Upper lobe of left lung (tissue), 6 donors: ENCODE results near the gene MIF. TPM values are rescaled to one million over a fixed set of nuclear protein-coding genes. Genes with fewer than 3 reads are reported as not detected.
"Not testable (repeated sequence)": the region's sequence is repeated elsewhere in the genome, so short reads cannot be mapped to it uniquely, and the experiment has no call there.

Experiments used
- ATAC-seq, 2 donors: fragments of 200-7000 bp; cut with Tn5 transposase; one replicate each; pipeline ENCODE4 v1.9.1; 2022; ENCODE audit warnings: mild to moderate bottlenecking in 2 of 2, moderate library complexity in 2 of 2; ENCODE audit not compliant: low FRiP score in 2 of 2
- DNase-seq, 2 donors: peaks; one replicate each; pipeline ENCODE4 v3.0.0-alpha.2; 2019 to 2020
- H3K27ac ChIP-seq, 4 donors: fragments of 200-600 bp; sonication (generic); one replicate each; pipeline ENCODE4 v1.5.1; 2016 to 2019
- H3K27me3 ChIP-seq, 4 donors: fragments of 200-600 bp; sonication (generic); one replicate each; pipeline ENCODE4 v1.5.1; 2017 to 2019
- H3K36me3 ChIP-seq, 4 donors: fragments of 200-600 bp; sonication (generic); one replicate each; pipeline ENCODE4 v1.5.1; 2016 to 2019
- H3K4me1 ChIP-seq, 4 donors: fragments of 200-600 bp; sonication (generic); one replicate each; pipeline ENCODE4 v1.5.1; 2018 to 2019
- H3K4me3 ChIP-seq, 4 donors: fragments of 200-600 bp; sonication (generic); one replicate each; pipeline ENCODE4 v1.5.1; 2017 to 2019; ENCODE audit warnings: mild to moderate bottlenecking in 2 of 4, moderate library complexity in 1 of 4
- H3K9me3 ChIP-seq, 4 donors: fragments of 200-600 bp; sonication (generic); one replicate each; pipeline ENCODE4 v1.5.1; 2018 to 2019
- EP300 ChIP-seq, 4 donors: sonication (generic); formaldehyde crosslinking; IDR thresholded peaks; one replicate each; pipeline ENCODE4 v1.5.1; 2017; ENCODE audit warnings: antibody characterized with exemption in 4 of 4, control low read depth in 2 of 4
- POLR2A ChIP-seq, 4 donors: fragments of 450-650 bp; IDR thresholded peaks; one replicate each; pipeline ENCODE4 v1.5.1; 2016 to 2017; ENCODE audit warnings: antibody characterized with exemption in 4 of 4, mild to moderate bottlenecking in 2 of 4
- POLR2AphosphoS5 ChIP-seq, 2 donors: sonication (generic); formaldehyde crosslinking; IDR thresholded peaks; one replicate each; pipeline ENCODE4 v1.5.1; 2017; ENCODE audit warnings: antibody characterized with exemption in 2 of 2
- WGBS, 2 donors: methylation state at CpG; one replicate each; pipeline ENCODE4 v1.1.5; 2017 to 2018; 5-methylcytosine and 5-hydroxymethylcytosine counted together
- total RNA-seq, 6 donors: library from RNA; depleted of rRNA in 4 of 6; stranded (reverse); fragments of >200 nt in 4 of 6; gene quantifications; one replicate each; pipeline versions ENCODE4 v1.1.0 to v1.2.1, GENCODE V29; 2016 to 2021
- TF ChIP-seq, protein P1 (sequence below), 6 experiments: fragments of 450-650 bp in 4 of 6; fragments of 200-600 bp in 2 of 6; sonication (generic) in 2 of 6; IDR thresholded peaks; one replicate each; pipeline ENCODE4 v1.5.1; 2016 to 2019; ENCODE audit warnings: antibody characterized with exemption in 6 of 6
- donor health status: DM: no; HTN: no; CAD: no; lungs with moderate emphysema.
- donor health status: DM: no; HTN: yes; CAD: no; lungs with severe emphysema.

MIF gene
- total RNA-seq, 6 donors from 2014 or later, result 54.5 to 388 (median 298) TPM

DNA sequence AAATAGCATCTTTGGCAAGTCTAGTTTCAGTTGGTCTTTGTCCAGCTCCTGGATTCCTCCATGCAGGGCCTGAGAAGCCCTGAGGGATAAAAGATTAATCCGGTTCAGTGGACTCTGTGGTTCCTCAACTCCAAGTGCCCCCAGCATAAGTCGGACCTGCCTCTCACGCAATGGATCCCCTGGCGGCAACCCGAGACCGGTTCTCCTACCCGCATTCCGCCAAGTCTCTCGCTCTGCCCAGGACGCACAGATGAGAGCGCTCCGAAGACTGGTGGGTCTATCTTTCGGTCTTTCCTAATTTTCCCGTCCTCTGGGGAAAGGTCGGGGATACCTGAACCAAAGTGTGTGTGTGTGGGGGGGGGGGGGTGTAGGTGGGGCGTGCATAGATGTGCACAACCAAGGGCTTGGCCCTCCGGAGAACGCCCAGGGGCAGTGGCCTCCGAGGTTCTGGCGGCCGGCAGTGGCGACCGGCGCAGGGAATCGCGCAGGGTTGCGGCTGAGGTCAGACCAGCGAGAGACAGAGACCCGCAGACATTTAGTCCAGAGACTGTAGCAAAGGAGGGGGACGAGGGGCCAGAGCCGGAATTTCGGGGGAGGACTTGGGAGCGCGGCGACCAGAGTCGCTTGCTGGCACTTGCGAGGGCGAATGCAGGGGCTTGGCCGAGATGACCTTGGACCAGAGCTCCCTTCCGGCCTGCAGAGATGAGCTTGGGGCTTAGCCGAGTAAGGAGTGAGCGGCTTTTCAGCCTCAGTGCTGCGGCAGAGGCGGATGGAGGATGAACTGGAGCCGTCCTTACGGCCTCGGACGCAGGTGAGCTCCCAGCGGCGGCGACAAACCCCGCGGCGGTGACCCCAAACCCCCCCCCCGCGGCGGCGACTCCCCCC, 37.2 kb upstream of the MIF start:
- peak overlapping the region; percentile 60 to 84 (median 70) for H3K4me3 ChIP-seq
- WGBS, 2 donors, result 13 to 14% methylated on average over 29 to 37 of the region's 58 CpGs
- no peaks in the 10 kb centered on the region for H3K27me3 ChIP-seq
- peak; percentile 73 to 75 for ATAC-seq
- H3K4me1 ChIP-seq, result peaks cover 16 to 24% (median 20%) of the 10 kb centered on the region in 4 donors
- TF ChIP-seq, protein P1, sequence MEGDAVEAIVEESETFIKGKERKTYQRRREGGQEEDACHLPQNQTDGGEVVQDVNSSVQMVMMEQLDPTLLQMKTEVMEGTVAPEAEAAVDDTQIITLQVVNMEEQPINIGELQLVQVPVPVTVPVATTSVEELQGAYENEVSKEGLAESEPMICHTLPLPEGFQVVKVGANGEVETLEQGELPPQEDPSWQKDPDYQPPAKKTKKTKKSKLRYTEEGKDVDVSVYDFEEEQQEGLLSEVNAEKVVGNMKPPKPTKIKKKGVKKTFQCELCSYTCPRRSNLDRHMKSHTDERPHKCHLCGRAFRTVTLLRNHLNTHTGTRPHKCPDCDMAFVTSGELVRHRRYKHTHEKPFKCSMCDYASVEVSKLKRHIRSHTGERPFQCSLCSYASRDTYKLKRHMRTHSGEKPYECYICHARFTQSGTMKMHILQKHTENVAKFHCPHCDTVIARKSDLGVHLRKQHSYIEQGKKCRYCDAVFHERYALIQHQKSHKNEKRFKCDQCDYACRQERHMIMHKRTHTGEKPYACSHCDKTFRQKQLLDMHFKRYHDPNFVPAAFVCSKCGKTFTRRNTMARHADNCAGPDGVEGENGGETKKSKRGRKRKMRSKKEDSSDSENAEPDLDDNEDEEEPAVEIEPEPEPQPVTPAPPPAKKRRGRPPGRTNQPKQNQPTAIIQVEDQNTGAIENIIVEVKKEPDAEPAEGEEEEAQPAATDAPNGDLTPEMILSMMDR (IDR thresholded peaks at IDR 0.05), result peak in 2 of 6 experiments; percentile 7 to 21
- TF ChIP-seq POLR2A (IDR thresholded peaks at IDR 0.05), result no peak
- no peaks in the 10 kb centered on the region for H3K9me3 ChIP-seq
- H3K36me3 ChIP-seq, result no peaks in the 10 kb centered on the region
- peak; percentile 50 to 86 for DNase-seq
- peak overlapping the region; percentile 85 to 93 (median 87) for H3K27ac ChIP-seq

DNA sequence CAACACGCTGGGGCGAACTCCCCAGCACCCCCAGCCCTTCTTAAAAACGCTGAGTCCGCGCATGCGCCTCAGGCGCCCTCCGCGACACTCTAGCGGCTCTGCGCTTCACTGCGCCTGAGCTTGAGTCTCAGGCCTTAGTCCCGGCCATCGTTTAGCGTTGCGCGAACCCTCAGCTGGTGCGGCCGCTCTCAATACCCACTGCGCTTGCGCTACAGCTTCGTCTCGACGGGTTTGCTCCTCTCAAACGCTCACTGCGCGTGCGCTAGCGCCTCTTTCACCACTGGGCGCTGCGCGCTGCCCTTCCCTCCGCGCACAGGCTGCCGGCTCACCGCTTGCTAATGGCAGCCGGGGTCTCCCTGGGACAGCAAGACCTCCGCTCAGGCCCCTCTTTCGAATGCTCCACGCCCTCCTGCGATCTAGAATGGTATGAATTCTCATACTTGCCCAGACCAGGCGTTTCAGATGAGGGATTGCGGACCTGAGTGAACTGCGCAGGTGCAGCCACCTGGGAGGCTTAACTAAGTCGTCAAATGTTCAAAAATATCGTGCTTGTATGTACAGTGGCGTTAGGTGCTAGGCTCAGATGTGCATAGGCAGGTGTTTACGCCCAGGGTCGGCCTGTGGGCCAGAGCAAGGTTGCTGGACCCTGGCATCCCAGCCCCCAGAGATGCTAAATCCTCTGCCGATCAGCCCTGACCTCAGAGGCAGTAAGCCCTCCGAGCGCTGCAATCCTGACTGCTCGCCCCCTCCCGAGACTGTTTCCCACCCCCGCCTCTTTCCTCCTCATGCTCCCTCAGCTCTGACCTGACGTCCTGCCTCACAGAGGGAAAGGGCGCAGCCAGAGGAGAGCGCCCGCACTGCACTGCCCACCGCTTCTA, 36.3 kb upstream of the MIF start, which contains the start of gene SLC2A11:
Gene SLC2A11, plus strand, starts transcription at position 270 of the 878 bp plus-strand sequence. Its CDS starts 125 bp downstream, at position 395.
- 0 to 1% methylated on average over 5 to 52 of the region's 60 CpGs for WGBS, 2 donors
- Histone ChIP-seq H3K4me3 (peak within 1 kb of the TSS; percentile 60 to 84 (median 70)), H3K36me3 (no peaks in the 10 kb centered on the region), H3K9me3 (no peaks in the 10 kb centered on the region), H3K27ac (peak within 1 kb of the TSS; percentile 85 to 93 (median 87)), H3K4me1 (peaks cover 16 to 24% (median 20%) of the 10 kb centered on the region in 4 donors), H3K27me3 (no peaks in the 10 kb centered on the region)
- TF ChIP-seq, protein P1 (IDR thresholded peaks at IDR 0.05), result peak in 4 of 6 experiments; percentile 51 to 75 (median 70)
- TF ChIP-seq POLR2A (IDR thresholded peaks at IDR 0.05) (peak in 3 of 4 donors; percentile 56 to 86 (median 69)), POLR2AphosphoS5 (IDR thresholded peaks at IDR 0.05) (peak; percentile 84 to 89), EP300 (IDR thresholded peaks at IDR 0.05) (no peak)
- DNase-seq, result peak; percentile 94 to 96
- peak; percentile 98 to 99 for ATAC-seq

DNA sequence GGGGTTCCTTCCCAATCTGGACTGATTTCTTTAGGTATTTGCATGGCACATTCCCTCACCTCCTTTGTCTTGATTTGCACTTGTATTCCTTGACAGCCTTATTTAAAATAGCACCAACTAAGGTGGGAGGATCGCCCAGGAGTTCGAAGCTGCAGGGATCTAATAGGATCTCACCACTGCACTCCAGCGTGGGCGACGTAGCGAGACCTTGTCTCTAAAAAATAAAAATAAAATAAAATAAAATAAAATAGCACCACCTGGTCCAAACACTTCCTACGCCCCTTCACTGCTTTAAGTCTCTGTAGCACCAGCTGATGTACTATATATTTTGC, 35.7 kb upstream of the MIF start:
- Histone ChIP-seq H3K27me3 (no peaks in the 10 kb centered on the region), H3K4me3 (peak overlapping the region; percentile 60 to 84 (median 70)), H3K4me1 (peaks cover 16 to 24% (median 20%) of the 10 kb centered on the region in 4 donors), H3K9me3 (no peaks in the 10 kb centered on the region), H3K27ac (no peak overlapping the region), H3K36me3 (no peaks in the 10 kb centered on the region)
- no peak for ATAC-seq
- no peak for DNase-seq
- WGBS, 2 donors, result 64 to 73% methylated on average over 7 of the region's 7 CpGs
- TF ChIP-seq, protein P1 (IDR thresholded peaks at IDR 0.05), result peak in 1 of 6 experiments; percentile 43
- TF ChIP-seq POLR2AphosphoS5 (IDR thresholded peaks at IDR 0.05), result no peak
- TF ChIP-seq POLR2A (IDR thresholded peaks at IDR 0.05), result no peak
- no peak for TF ChIP-seq EP300 (IDR thresholded peaks at IDR 0.05)

DNA sequence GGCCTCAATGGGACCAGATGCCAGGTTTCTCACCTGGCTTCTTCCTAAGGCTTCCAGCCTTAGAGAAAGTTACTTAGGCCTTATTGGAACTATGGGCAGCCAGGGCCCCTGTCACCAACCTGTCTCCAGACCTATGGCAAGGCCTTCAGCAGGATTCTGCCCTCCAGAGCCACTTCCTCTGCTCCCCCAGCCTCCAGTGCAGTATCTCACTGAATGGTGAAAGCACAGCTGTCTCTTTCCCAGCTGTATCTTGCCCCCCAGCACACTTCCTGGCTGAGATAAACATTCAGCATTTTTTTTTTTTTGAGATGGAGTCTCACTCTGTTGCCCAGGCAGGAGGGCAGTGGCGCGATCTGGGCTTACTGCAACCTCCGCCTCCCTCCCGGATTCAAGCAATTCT, 35.0 kb upstream of the MIF start:
- DNase-seq (no peak), ATAC-seq (no peak)
- WGBS, 2 donors, result 75 to 87% methylated on average over 4 of the region's 4 CpGs
- peaks cover 16 to 24% (median 20%) of the 10 kb centered on the region in 4 donors for H3K4me1 ChIP-seq
- H3K27ac ChIP-seq, result no peak overlapping the region
- TF ChIP-seq EP300 (IDR thresholded peaks at IDR 0.05), result no peak
- no peak for TF ChIP-seq POLR2AphosphoS5 (IDR thresholded peaks at IDR 0.05)
- no peak for TF ChIP-seq POLR2A (IDR thresholded peaks at IDR 0.05)
- TF ChIP-seq, protein P1 (IDR thresholded peaks at IDR 0.05), result no peak
- H3K27me3 ChIP-seq, result no peaks in the 10 kb centered on the region
- H3K36me3 ChIP-seq, result no peaks in the 10 kb centered on the region
- H3K4me3 ChIP-seq, result no peak overlapping the region
- no peaks in the 10 kb centered on the region for H3K9me3 ChIP-seq

DNA sequence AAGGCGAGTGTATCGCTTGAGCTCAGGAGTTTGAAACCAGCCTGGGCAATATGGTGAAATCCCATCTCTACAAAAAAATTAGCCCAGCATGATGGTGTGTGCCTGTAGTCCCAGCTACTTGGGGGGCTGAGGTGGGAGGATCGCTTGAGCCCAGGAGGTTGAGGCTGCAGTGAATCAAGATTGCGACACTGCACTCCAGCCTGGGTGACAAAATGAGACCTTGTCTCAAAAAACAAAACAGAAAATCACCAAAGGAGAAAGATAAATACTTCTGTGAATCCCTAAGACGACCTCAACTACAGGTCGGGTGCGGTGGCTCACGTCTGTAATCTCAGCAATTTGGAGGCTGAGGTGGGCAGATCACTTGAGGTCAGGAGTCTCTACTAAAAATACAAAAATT, 34.0 kb upstream of the MIF start:
- H3K36me3 ChIP-seq, ATAC-seq, H3K9me3 ChIP-seq, H3K27me3 ChIP-seq, H3K4me3 ChIP-seq, H3K27ac ChIP-seq, DNase-seq: not testable (repeated sequence)
- WGBS, 2 donors, result 93 to 95% methylated on average over 8 of the region's 8 CpGs
- H3K4me1 ChIP-seq, result peaks cover 16 to 24% (median 20%) of the 10 kb centered on the region in 4 donors
